Neural crest cell (in vitro differentiated cells): ENCODE data around the gene CACNA2D1. TPM values are rescaled to one million over a fixed set of nuclear protein-coding genes. Genes with fewer than 3 reads are reported as not detected.
A peak's percentile ranks its signal among the peaks of the same experiment; 100 is the strongest.

Source experiments
- DNase-seq: peaks from one replicate; pipeline ENCODE4 v3.0.0; 2021; ENCODE audit warnings: low read depth, mixed read lengths, low spot score
- H3K27ac Mint-ChIP-seq: one replicate; pipeline ENCODE4 v1.8.0; 2021; ENCODE audit warnings: mild to moderate bottlenecking, mixed read lengths; ENCODE audit not compliant: unreplicated experiment
- H3K27me3 Mint-ChIP-seq: 2 replicates; pipeline ENCODE4 v1.8.0; 2021; ENCODE audit warnings: low read depth, mild to moderate bottlenecking, mixed read lengths
- H3K36me3 Mint-ChIP-seq: 2 replicates; pipeline ENCODE4 v1.8.0; 2021; ENCODE audit warnings: low read depth, mild to moderate bottlenecking, mixed read lengths
- H3K4me1 Mint-ChIP-seq: 2 replicates; pipeline ENCODE4 v1.8.0; 2021; ENCODE audit warnings: mixed read lengths
- H3K4me3 Mint-ChIP-seq: one replicate; pipeline ENCODE4 v1.8.0; 2021; ENCODE audit warnings: mild to moderate bottlenecking, mixed read lengths
- H3K9me3 Mint-ChIP-seq: 2 replicates; pipeline ENCODE4 v1.8.0; 2021; ENCODE audit warnings: mixed read lengths
- total RNA-seq: library from RNA; stranded (reverse); gene quantifications from 2 replicates; pipeline ENCODE4 v1.2.1, GENCODE V29; 2021
- TF ChIP-seq, protein P1 (sequence below): fragments of 200-600 bp; sonication (generic); conservative IDR thresholded peaks from 2 replicates; pipeline ENCODE4 v1.5.0; 2021; ENCODE audit warnings: antibody characterized with exemption, mild to moderate bottlenecking

The CACNA2D1 gene
- total RNA-seq, 1 donor from 2014 or later = 4.5 TPM

DNA sequence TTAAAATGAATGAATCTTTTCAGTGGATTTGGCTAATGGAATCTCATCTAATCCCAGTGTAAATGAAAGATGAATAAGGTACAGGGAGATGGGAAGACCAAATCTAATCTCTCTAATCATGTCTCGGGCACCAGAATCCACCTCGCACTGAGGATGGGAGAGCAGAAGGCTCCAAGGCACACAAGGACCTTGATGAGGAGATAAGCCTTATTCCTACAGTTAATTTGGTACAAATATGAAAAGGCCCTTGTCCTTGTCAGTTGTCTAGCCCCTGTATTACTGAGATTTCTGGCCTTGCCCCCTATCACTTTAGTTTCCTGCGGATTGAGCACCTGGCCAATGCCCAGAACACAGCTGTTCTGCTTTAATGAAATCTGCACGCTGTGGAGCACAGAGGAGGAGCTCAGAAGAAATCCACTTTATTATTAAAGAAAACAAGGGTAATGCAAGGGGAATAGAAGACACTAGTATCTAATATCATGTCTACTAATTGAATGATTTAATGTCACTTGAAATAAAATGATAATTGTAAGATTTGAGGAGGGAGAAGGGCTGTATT, 352.4 kb downstream of the CACNA2D1 start:
- Mint-ChIP-seq H3K9me3 (no peaks in the 10 kb centered on the region), H3K4me1 (peaks cover 4% of the 10 kb centered on the region), H3K36me3 (no peaks in the 10 kb centered on the region), H3K27ac (no peak overlapping the region), H3K4me3 (no peak overlapping the region), H3K27me3 (no peaks in the 10 kb centered on the region)
- TF ChIP-seq, protein P1, sequence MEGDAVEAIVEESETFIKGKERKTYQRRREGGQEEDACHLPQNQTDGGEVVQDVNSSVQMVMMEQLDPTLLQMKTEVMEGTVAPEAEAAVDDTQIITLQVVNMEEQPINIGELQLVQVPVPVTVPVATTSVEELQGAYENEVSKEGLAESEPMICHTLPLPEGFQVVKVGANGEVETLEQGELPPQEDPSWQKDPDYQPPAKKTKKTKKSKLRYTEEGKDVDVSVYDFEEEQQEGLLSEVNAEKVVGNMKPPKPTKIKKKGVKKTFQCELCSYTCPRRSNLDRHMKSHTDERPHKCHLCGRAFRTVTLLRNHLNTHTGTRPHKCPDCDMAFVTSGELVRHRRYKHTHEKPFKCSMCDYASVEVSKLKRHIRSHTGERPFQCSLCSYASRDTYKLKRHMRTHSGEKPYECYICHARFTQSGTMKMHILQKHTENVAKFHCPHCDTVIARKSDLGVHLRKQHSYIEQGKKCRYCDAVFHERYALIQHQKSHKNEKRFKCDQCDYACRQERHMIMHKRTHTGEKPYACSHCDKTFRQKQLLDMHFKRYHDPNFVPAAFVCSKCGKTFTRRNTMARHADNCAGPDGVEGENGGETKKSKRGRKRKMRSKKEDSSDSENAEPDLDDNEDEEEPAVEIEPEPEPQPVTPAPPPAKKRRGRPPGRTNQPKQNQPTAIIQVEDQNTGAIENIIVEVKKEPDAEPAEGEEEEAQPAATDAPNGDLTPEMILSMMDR = no peak
- no peak for DNase-seq

DNA sequence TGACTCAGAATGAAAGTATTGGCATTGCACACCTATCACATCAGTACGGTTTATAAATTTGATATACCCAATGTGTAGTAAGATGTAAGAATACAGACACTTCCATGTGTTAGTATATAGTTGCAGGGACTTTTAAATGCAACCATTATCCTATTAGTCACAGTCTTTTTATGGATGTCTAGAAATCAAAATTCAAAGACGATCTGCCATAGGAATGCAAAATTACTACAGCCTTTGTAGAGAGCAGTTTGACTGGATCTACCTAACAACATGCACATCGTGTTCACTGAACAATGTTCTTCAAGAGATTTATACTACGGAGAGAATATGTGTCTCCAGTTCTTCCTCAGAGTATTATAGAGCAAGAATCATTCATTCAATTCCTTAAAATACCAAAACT, 356.5 kb downstream of the CACNA2D1 start:
- H3K36me3 Mint-ChIP-seq = no peaks in the 10 kb centered on the region

DNA sequence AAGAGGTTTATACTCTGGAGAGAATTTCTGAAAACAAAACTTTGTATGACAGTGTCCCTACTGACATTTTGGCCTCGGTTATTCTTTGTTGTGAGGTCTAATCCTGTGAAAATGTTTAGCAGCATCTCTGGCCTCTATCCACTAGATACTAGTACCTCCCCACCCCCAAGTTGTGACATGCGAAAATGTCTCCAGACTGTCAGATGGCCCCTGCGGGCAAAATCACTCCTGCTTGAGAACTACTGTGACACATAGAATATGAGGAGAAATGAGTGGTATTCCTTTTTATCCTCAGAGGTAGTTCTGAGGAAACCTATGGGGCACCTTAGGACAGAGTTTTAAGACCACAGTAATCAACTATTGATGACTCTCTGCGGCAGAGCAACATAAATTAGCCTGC, 358.5 kb downstream of the CACNA2D1 start:
- Mint-ChIP-seq H3K27ac (no peak overlapping the region), H3K27me3 (no peaks in the 10 kb centered on the region), H3K9me3 (no peaks in the 10 kb centered on the region), H3K4me1 (peaks cover 4% of the 10 kb centered on the region), H3K36me3 (no peaks in the 10 kb centered on the region), H3K4me3 (no peak overlapping the region)
- no peak for DNase-seq
- TF ChIP-seq, protein P1 = no peak

More for the DNA sequence above, 356.5 kb downstream of the CACNA2D1 start:
- Mint-ChIP-seq H3K9me3 (no peaks in the 10 kb centered on the region), H3K4me1 (peaks cover 4% of the 10 kb centered on the region), H3K27me3 (no peaks in the 10 kb centered on the region), H3K27ac (no peak overlapping the region), H3K4me3 (no peak overlapping the region)
- TF ChIP-seq, protein P1 = no peak
- DNase-seq = no peak

DNA sequence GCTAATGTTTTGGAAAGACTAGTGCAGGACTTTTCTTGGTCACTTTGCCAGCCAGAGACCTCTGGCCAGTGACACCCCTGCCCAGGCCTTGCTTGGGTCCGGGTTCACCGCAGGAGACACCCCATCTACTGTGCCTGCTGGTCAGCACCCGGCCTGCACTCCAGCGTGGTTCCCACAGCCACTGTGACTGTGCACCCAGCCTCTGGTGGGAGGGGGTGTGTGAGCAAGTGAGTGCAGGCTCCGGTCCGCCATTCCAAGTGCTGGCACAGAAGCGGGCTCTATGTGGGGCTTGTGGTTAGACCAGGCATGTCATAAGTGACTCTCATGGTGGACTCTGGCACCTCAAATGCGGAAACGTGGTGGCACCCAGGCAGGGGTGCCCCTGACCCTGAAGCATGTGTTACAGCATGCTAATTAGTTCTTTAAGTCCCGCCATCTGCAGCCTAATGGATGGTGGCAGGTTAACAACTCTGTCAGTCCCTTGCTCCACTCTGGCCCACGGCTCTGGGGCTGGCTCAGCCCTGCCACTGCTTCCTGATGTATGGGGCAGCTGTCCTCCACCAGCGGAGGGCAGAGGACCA, 361.8 kb downstream of the CACNA2D1 start:
- H3K9me3 Mint-ChIP-seq = no peaks in the 10 kb centered on the region
- H3K4me3 Mint-ChIP-seq = no peak overlapping the region
- H3K27me3 Mint-ChIP-seq = no peaks in the 10 kb centered on the region
- H3K4me1 Mint-ChIP-seq = no peaks in the 10 kb centered on the region
- DNase-seq = no peak
- H3K36me3 Mint-ChIP-seq = no peaks in the 10 kb centered on the region
- peak overlapping the region; percentile 67 for H3K27ac Mint-ChIP-seq
- TF ChIP-seq, protein P1 = no peak

DNA sequence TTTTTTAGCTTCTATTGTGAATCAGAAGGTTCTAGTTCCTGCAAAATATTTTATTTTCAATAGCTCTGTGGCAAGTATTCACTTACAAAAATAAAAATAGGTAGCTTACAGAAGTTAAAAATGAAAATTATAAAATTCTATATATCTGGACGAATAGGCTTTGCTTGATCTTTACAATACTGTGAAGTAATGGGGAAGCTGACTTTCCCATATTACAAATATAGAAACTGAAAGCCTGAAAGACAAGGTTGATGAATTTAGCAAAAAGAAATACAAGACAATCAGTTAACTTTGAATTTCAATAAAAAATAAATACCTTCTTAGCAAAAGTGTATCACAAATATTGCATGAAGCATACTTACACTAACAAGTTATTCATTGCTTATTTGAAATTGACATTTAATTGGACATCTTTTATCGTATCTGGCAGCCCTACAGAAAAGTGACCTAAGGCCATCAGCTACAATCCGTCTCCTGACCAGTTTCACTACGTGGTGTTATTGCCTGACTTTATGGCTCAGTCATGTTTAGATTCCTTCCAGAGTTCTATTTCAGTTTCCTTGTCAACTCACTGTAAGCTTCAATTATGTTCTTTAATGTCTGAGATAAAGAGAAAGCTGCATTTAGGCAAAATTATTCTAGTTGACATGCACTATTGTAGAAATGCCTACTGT, 363.2 kb downstream of the CACNA2D1 start:
- no peaks in the 10 kb centered on the region for H3K27me3 Mint-ChIP-seq
- TF ChIP-seq, protein P1 = no peak

More for the DNA sequence above, 363.2 kb downstream of the CACNA2D1 start:
- Mint-ChIP-seq H3K27ac (no peak overlapping the region), H3K4me3 (no peak overlapping the region), H3K4me1 (no peaks in the 10 kb centered on the region), H3K36me3 (no peaks in the 10 kb centered on the region), H3K9me3 (no peaks in the 10 kb centered on the region)
- no peak for DNase-seq
